Neuronal stem cell (in vitro differentiated cells): ENCODE measurements around the gene MEF2A.
"Not testable (repeated sequence)": the region's sequence is repeated elsewhere in the genome, so short reads cannot be mapped to it uniquely, and the experiment has no call there.

Experiments
- DNase-seq: peaks from one replicate; pipeline ENCODE4 v3.0.0-alpha.2; 2013; ENCODE audit warnings: low spot score
- H2AFZ ChIP-seq: one replicate; pipeline ENCODE4 v1.6.1; 2013; ENCODE audit warnings: mild to moderate bottlenecking, low read length, inconsistent platforms
- H2AK5ac ChIP-seq: 2 replicates; pipeline ENCODE4 v1.6.1; 2013; ENCODE audit warnings: low read depth, mild to moderate bottlenecking, inconsistent platforms, low read length, moderate library complexity, mixed read lengths
- H2BK120ac ChIP-seq: 2 replicates; pipeline ENCODE4 v1.6.1; 2013; ENCODE audit warnings: low read depth, mild to moderate bottlenecking, inconsistent platforms, low read length, moderate library complexity, mixed read lengths
- H2BK12ac ChIP-seq: one replicate; pipeline ENCODE4 v1.6.1; 2013; ENCODE audit warnings: low read length, inconsistent platforms
- H2BK15ac ChIP-seq: 2 replicates; pipeline ENCODE4 v1.6.1; 2013; ENCODE audit warnings: mild to moderate bottlenecking, low read length, inconsistent platforms, mixed read lengths
- H2BK5ac ChIP-seq: one replicate; pipeline ENCODE4 v1.6.1; 2013; ENCODE audit warnings: inconsistent platforms, mild to moderate bottlenecking, low read length, moderate library complexity
- H3K14ac ChIP-seq: one replicate; pipeline ENCODE4 v1.6.1; 2013; ENCODE audit warnings: low read length, inconsistent platforms
- H3K18ac ChIP-seq: 2 replicates; pipeline ENCODE4 v1.6.1; 2013; ENCODE audit warnings: low read length, inconsistent platforms
- H3K23ac ChIP-seq: 2 replicates; pipeline ENCODE4 v1.6.1; 2013; ENCODE audit warnings: low read depth, mild to moderate bottlenecking, mixed read lengths, low read length, inconsistent platforms; ENCODE audit not compliant: poor library complexity
- H3K27ac ChIP-seq: replicated peaks from 3 replicates; pipeline ENCODE4 v1.5.1; 2013; ENCODE audit warnings: low read length, inconsistent platforms
- H3K27me3 ChIP-seq, 3 experiments: 2 replicates each; pipeline ENCODE4 v1.6.1; 2013; ENCODE audit warnings: low read length in 3 of 3, mild to moderate bottlenecking in 2 of 3, inconsistent platforms in 1 of 3, low read depth in 1 of 3, mixed read lengths in 1 of 3, moderate library complexity in 1 of 3; ENCODE audit not compliant: control insufficient read depth in 3 of 3, insufficient read depth in 3 of 3
- H3K36me3 ChIP-seq, 2 donors: replicated peaks in 1 of 2; 2 replicates each; pipeline ENCODE4 v1.6.1; 2013; ENCODE audit warnings: low read length in 2 of 2; ENCODE audit not compliant: control insufficient read depth in 2 of 2, insufficient read depth in 2 of 2
- H3K4ac ChIP-seq: 2 replicates; pipeline ENCODE4 v1.6.1; 2013; ENCODE audit warnings: inconsistent platforms, mild to moderate bottlenecking, low read length, moderate library complexity
- H3K4me1 ChIP-seq, 2 donors: 1 replicate in 1 of 2; 2 replicates in 1 of 2; pipeline ENCODE4 v1.6.1; 2013; ENCODE audit warnings: low read length in 2 of 2, low read depth in 1 of 2; ENCODE audit not compliant: control insufficient read depth in 2 of 2, insufficient read depth in 1 of 2
- H3K4me2 ChIP-seq: one replicate; pipeline ENCODE4 v1.6.1; 2013; ENCODE audit warnings: mild to moderate bottlenecking, low read length, inconsistent platforms; ENCODE audit not compliant: insufficient read depth, poor library complexity, severe bottlenecking
- H3K4me3 ChIP-seq, 2 donors: 2 replicates each; pipeline ENCODE4 v1.5.1; 2013; ENCODE audit warnings: low read length in 2 of 2, mild to moderate bottlenecking in 2 of 2, inconsistent platforms in 1 of 2, moderate library complexity in 1 of 2
- H3K79me1 ChIP-seq: one replicate; pipeline ENCODE4 v1.6.1; 2013; ENCODE audit warnings: low read depth, mild to moderate bottlenecking, inconsistent platforms, low read length, moderate library complexity
- H3K9ac ChIP-seq: one replicate; pipeline ENCODE4 v1.6.1; 2013; ENCODE audit warnings: mild to moderate bottlenecking, low read depth, low read length, inconsistent platforms; ENCODE audit not compliant: poor library complexity
- H3K9me3 ChIP-seq, 2 donors: replicated peaks in 1 of 2; 2 replicates each; pipeline versions ENCODE3 to v1.6.1; 2013; ENCODE audit warnings: low read length in 2 of 2, mild to moderate bottlenecking in 2 of 2, inconsistent platforms in 1 of 2, low read depth in 1 of 2, mixed read lengths in 1 of 2, moderate library complexity in 1 of 2; ENCODE audit not compliant: control insufficient read depth in 2 of 2, insufficient read depth in 1 of 2
- H4K8ac ChIP-seq: one replicate; pipeline ENCODE4 v1.6.1; 2013; ENCODE audit warnings: low read depth, mild to moderate bottlenecking, inconsistent platforms, low read length, moderate library complexity
- H4K91ac ChIP-seq: one replicate; pipeline ENCODE4 v1.6.1; 2013; ENCODE audit warnings: low read length, low read depth, mild to moderate bottlenecking, inconsistent platforms; ENCODE audit not compliant: poor library complexity
- WGBS, 2 donors: extraction: QIAGEN DNeasy Blood & Tissue Kit; methylation state at CpG; one replicate each; pipeline ENCODE4 v1.1.7; 2013; ENCODE audit warnings: missing lambda C conversion rate in 2 of 2, mixed read lengths in 1 of 2; ENCODE audit not compliant: insufficient read length in 2 of 2, insufficient replicate concordance in 1 of 2; ENCODE audit errors: extremely low coverage in 2 of 2; 5-methylcytosine and 5-hydroxymethylcytosine counted together

The MEF2A gene

DNA sequence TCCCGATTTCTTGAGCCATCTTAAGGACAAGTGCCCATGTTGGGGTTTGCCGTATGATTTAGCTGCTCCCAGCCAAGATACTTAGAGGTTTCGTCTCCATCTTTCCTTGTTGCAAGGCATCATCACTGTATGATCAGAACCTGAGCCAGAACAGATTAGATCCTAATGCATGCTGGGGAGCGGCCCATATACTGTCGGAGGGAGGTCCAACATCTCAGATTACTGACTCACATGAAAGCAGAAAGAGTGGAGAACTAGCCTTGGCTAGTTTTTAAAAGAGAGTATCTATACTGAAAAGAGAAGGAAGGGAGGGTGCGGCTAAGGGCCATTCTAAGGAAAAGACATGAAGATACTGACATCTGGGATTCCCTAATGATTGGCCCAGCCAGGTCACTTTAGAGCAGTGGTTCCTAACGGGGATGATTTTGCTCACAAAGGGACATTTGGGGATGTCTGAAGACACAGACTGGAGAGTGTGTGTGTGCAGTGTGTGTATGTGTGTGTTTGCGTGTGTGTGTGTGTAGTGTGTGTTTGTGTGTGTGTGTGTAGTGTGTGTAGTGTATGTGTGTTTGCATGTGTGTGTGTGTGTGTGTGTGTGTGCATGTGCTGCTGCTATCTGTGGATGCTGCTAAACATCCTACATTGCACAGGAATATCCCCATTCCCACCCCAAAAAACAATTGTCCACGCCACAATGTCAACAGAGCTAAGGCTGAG, 179.7 kb downstream of the MEF2A start:
- Histone ChIP-seq H3K27ac (no peak overlapping the region), H2BK12ac (no peak overlapping the region), H3K4ac (no peak overlapping the region), H3K23ac (no peak overlapping the region), H2AK5ac (no peak overlapping the region), H3K14ac (peak overlapping the region; percentile 79), H3K4me3 (peak overlapping the region in 1 of 2 donors; percentile 31), H3K27me3 (no peaks in the 10 kb centered on the region), H2AFZ (no peak overlapping the region), H2BK5ac (no peak overlapping the region), H2BK15ac (no peak overlapping the region), H3K4me1 (peaks cover 0 to 5% of the 10 kb centered on the region in 2 donors), H3K4me2 (no peak overlapping the region), H3K9ac (no peak overlapping the region), H4K8ac (no peak overlapping the region), H3K79me1 (no peaks in the 10 kb centered on the region), H2BK120ac (no peak overlapping the region), H3K9me3 (no peaks in the 10 kb centered on the region), H3K36me3 (no peaks in the 10 kb centered on the region), H4K91ac (no peak overlapping the region), H3K18ac (no peak overlapping the region)
- WGBS, 2 donors = no CpG with 5 or more reads among the region's 9 CpGs
- DNase-seq = no peak

DNA sequence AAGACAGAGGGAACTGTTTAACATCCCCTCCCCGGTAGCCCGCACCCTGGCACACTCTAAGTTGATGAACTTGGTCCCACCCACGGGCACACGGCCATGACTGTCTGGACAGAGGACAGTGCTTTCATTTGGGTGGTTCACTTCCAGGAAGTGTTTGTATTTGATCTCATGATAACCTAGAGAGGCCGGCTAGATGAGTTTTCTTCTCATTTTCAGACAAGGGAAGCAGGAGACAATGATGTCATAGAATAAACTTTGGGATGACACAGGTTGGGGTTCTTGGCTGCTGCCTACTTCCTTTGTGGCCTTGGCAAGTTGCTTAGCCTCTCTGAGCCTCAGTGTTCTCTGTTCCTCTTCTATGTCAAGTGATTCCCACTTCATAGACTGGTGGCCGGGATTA, 183.6 kb downstream of the MEF2A start:
- Histone ChIP-seq H3K4me3 (no peak overlapping the region), H3K79me1 (no peaks in the 10 kb centered on the region), H3K4me2 (no peak overlapping the region), H3K4ac (no peak overlapping the region), H2AK5ac (no peak overlapping the region), H3K9ac (no peak overlapping the region), H3K36me3 (no peaks in the 10 kb centered on the region), H2BK15ac (no peak overlapping the region), H3K4me1 (peaks cover 3 to 5% of the 10 kb centered on the region in 2 donors), H3K9me3 (no peaks in the 10 kb centered on the region), H3K18ac (no peak overlapping the region), H2BK5ac (no peak overlapping the region), H3K27me3 (peaks cover 0 to 3% (median 0%) of the 10 kb centered on the region in 3 experiments), H2BK120ac (no peak overlapping the region), H2BK12ac (no peak overlapping the region), H2AFZ (no peak overlapping the region), H3K23ac (no peak overlapping the region), H4K91ac (no peak overlapping the region), H3K14ac (no peak overlapping the region), H3K27ac (no peak overlapping the region), H4K8ac (no peak overlapping the region)
- WGBS, 2 donors = no CpG with 5 or more reads among the region's 6 CpGs
- DNase-seq = no peak

DNA sequence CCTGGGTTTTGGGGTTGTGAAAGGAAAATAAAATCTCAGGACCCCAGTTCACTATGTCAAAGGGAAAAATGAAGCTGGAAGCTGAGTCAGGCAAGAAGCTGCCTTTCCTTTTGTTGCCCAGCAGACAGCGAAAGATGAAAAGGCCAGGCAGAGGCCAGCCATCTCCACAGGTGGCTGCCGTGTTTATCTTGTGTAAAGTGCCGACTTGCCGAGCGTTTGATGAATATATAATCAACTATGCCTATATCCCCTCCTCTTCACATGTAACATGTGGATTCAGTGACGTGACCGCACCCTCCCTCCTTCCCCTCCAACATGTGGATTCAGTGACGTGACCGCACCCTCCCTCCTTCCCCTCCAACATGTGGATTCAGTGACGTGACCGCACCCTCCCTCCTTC, 184.5 kb downstream of the MEF2A start:
- H3K4me1 ChIP-seq, H2BK12ac ChIP-seq, H4K8ac ChIP-seq, H3K23ac ChIP-seq, H3K4me3 ChIP-seq, H3K18ac ChIP-seq, H3K4ac ChIP-seq, H3K27ac ChIP-seq, H3K36me3 ChIP-seq, DNase-seq, H3K79me1 ChIP-seq, H3K14ac ChIP-seq, H3K27me3 ChIP-seq, H2BK15ac ChIP-seq, H3K9ac ChIP-seq, H2BK120ac ChIP-seq, H2AK5ac ChIP-seq, H3K4me2 ChIP-seq, H2BK5ac ChIP-seq, H4K91ac ChIP-seq, H3K9me3 ChIP-seq: not testable (repeated sequence)
- peak overlapping the region; percentile 18 for H2AFZ ChIP-seq
- no CpG with 5 or more reads among the region's 11 CpGs for WGBS, 2 donors

DNA sequence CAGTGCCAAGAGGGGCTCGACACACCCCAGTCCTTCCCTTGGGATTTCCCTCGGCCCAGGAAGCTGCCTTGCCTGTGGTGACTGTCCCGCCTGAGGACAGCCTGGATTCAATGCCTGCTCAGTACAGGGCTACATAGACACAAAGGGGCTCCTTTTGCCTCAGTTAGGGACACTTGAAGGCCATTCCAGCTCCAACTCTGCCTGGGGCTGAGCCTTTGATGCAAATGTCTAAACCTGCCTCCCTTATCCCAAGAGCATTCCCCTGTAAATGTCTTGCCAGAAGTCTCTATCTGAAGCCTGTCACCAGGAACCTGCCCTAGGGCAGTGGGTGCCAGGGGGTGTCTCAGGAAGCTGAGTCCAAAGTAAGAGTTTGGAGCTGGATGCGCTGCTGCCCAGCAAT, 186.8 kb downstream of the MEF2A start:
- Histone ChIP-seq H2BK5ac (no peak overlapping the region), H3K79me1 (no peaks in the 10 kb centered on the region), H2AK5ac (no peak overlapping the region), H4K91ac (no peak overlapping the region), H3K27ac (no peak overlapping the region), H3K9me3 (no peaks in the 10 kb centered on the region), H2BK15ac (no peak overlapping the region), H3K23ac (no peak overlapping the region), H2BK12ac (no peak overlapping the region), H3K14ac (no peak overlapping the region), H2BK120ac (no peak overlapping the region), H3K4me1 (peaks cover 3 to 5% of the 10 kb centered on the region in 2 donors), H3K9ac (no peak overlapping the region), H3K36me3 (no peaks in the 10 kb centered on the region), H3K4me2 (no peak overlapping the region), H4K8ac (no peak overlapping the region), H2AFZ (no peak overlapping the region), H3K27me3 (peaks cover 0 to 7% (median 0%) of the 10 kb centered on the region in 3 experiments), H3K4me3 (no peak overlapping the region), H3K4ac (no peak overlapping the region), H3K18ac (no peak overlapping the region)
- DNase-seq = no peak
- no CpG with 5 or more reads among the region's 4 CpGs for WGBS, 2 donors
